Kidney tubule cell (primary cell): ENCODE results near the gene PRXL2B.
A peak's percentile ranks its signal among the peaks of the same experiment; 100 is the strongest.

Source experiments
- DNase-seq: peaks from one replicate; pipeline ENCODE4 v3.0.0-alpha.2; 2018; ENCODE audit warnings: low spot score

The PRXL2B gene

GRCh38 chr1:2585318-2586092, 1.1 kb upstream of the PRXL2B start:
- peak; percentile 59 for DNase-seq

- peak; percentile 39 for DNase-seq
These were observed 688 bp downstream of the PRXL2B start for GRCh38 chr1:2587071-2587859.

- DNase-seq, result no peak
These were observed 1.4 kb downstream of the PRXL2B start for GRCh38 chr1:2587860-2588571.

- no peak for DNase-seq
These were observed 2.3 kb downstream of the PRXL2B start for GRCh38 chr1:2588661-2589430.

- no peak for DNase-seq
These were observed 3.1 kb downstream of the PRXL2B start for GRCh38 chr1:2589431-2590232.

- DNase-seq, result no peak
These were observed 3.9 kb downstream of the PRXL2B start for GRCh38 chr1:2590233-2591141.

- DNase-seq, result no peak
These were observed 4.6 kb downstream of the PRXL2B start for GRCh38 chr1:2591233-2591580.

- no peak for DNase-seq
These were observed 5.1 kb downstream of the PRXL2B start for GRCh38 chr1:2591581-2592261.

- DNase-seq, result no peak
These were observed 6.1 kb downstream of the PRXL2B start for GRCh38 chr1:2592672-2593071.

- no peak for DNase-seq
These were observed 6.8 kb downstream of the PRXL2B start for GRCh38 chr1:2593251-2593878.

GRCh38 chr1:2594001-2594640, 7.5 kb downstream of the PRXL2B start:
- DNase-seq, result peak; percentile 43

GRCh38 chr1:2594641-2595131, 8.1 kb downstream of the PRXL2B start:
- DNase-seq, result no peak

GRCh38 chr1:2595261-2595811, 8.8 kb downstream of the PRXL2B start:
- DNase-seq, result no peak

- no peak for DNase-seq
These were observed 9.4 kb downstream of the PRXL2B start for GRCh38 chr1:2595812-2596529.

GRCh38 chr1:2596530-2597333, 10.2 kb downstream of the PRXL2B start:
- DNase-seq, result no peak
